H9 (cell line): Measurements from ENCODE around the gene FFAR1. TPM values are rescaled to one million over a fixed set of nuclear protein-coding genes. Genes with fewer than 3 reads are reported as not detected.

ENCODE experiments used
- DNase-seq: peaks from one replicate; pipeline ENCODE4 v3.0.0-alpha.2; 2017
- H2AFZ ChIP-seq: one replicate; pipeline ENCODE4 v1.6.1; 2013; ENCODE audit warnings: mild to moderate bottlenecking, low read length, control low read depth, moderate library complexity
- H2AK5ac ChIP-seq: 2 replicates; pipeline ENCODE4 v1.6.1; 2013; ENCODE audit warnings: low read length, control low read depth, mixed read lengths; ENCODE audit not compliant: insufficient read length
- H2BK120ac ChIP-seq: one replicate; pipeline ENCODE4 v1.6.1; 2013; ENCODE audit warnings: low read depth, mild to moderate bottlenecking, low read length, control low read depth, inconsistent platforms; ENCODE audit not compliant: poor library complexity, severe bottlenecking
- H2BK12ac ChIP-seq: 2 replicates; pipeline ENCODE4 v1.6.1; 2013; ENCODE audit warnings: low read length, control low read depth, mixed read lengths, low read depth; ENCODE audit not compliant: insufficient read length
- H2BK15ac ChIP-seq: 2 replicates; pipeline ENCODE4 v1.6.1; 2013; ENCODE audit warnings: low read depth, low read length, control low read depth
- H2BK20ac ChIP-seq: one replicate; pipeline ENCODE4 v1.6.1; 2013; ENCODE audit warnings: low read depth, mild to moderate bottlenecking, low read length, control low read depth, inconsistent platforms; ENCODE audit not compliant: poor library complexity, severe bottlenecking
- H2BK5ac ChIP-seq: 2 replicates; pipeline ENCODE4 v1.6.1; 2013; ENCODE audit warnings: low read length, control low read depth, mixed read lengths; ENCODE audit not compliant: insufficient read length
- H3K14ac ChIP-seq: 2 replicates; pipeline ENCODE4 v1.6.1; 2013; ENCODE audit warnings: low read length, control low read depth; ENCODE audit not compliant: insufficient read depth
- H3K18ac ChIP-seq: 2 replicates; pipeline ENCODE4 v1.6.1; 2013; ENCODE audit warnings: low read depth, mild to moderate bottlenecking, mixed read lengths, low read length, control low read depth; ENCODE audit not compliant: insufficient read length
- H3K23ac ChIP-seq: 2 replicates; pipeline ENCODE4 v1.6.1; 2013; ENCODE audit warnings: low read length, control low read depth, mixed read lengths, low read depth; ENCODE audit not compliant: insufficient read length
- H3K23me2 ChIP-seq: 2 replicates; pipeline ENCODE4 v1.6.1; 2013; ENCODE audit warnings: low read depth, mild to moderate bottlenecking, mixed read lengths, low read length, control low read depth; ENCODE audit not compliant: insufficient read length, poor library complexity, severe bottlenecking
- H3K27ac ChIP-seq: 2 replicates; pipeline ENCODE4 v1.5.1; 2013; ENCODE audit warnings: low read length, control low read depth, mixed read lengths, low read depth; ENCODE audit not compliant: insufficient read length
- H3K27me3 ChIP-seq: 2 replicates; pipeline ENCODE4 v1.6.1; 2013; ENCODE audit warnings: low read length, control low read depth, inconsistent platforms; ENCODE audit not compliant: insufficient read depth
- H3K4ac ChIP-seq: 2 replicates; pipeline ENCODE4 v1.6.1; 2013; ENCODE audit warnings: low read depth, mild to moderate bottlenecking, control low read depth, inconsistent platforms, low read length, moderate library complexity
- H3K4me1 ChIP-seq: 2 replicates; pipeline ENCODE4 v1.6.1; 2013; ENCODE audit warnings: low read length, control low read depth, inconsistent platforms; ENCODE audit not compliant: insufficient read depth
- H3K4me2 ChIP-seq: 2 replicates; pipeline ENCODE4 v1.6.1; 2013; ENCODE audit warnings: low read length, control low read depth, mixed read lengths; ENCODE audit not compliant: insufficient read length, insufficient read depth
- H3K56ac ChIP-seq: 2 replicates; pipeline ENCODE4 v1.6.1; 2013; ENCODE audit warnings: low read depth, mild to moderate bottlenecking, mixed read lengths, low read length, control low read depth; ENCODE audit not compliant: insufficient read length
- H3K79me1 ChIP-seq: 2 replicates; pipeline ENCODE4 v1.6.1; 2013; ENCODE audit warnings: low read depth, mild to moderate bottlenecking, moderate library complexity, low read length, control low read depth, inconsistent platforms; ENCODE audit not compliant: insufficient read depth, poor library complexity, severe bottlenecking
- H3K79me2 ChIP-seq: 2 replicates; pipeline ENCODE4 v1.6.1; 2013; ENCODE audit warnings: low read length, control low read depth, inconsistent platforms; ENCODE audit not compliant: insufficient read depth
- H3K9ac ChIP-seq: 2 replicates; pipeline ENCODE4 v1.6.1; 2013; ENCODE audit warnings: low read length, control low read depth, mixed read lengths; ENCODE audit not compliant: insufficient read length; ENCODE audit errors: extremely low read depth
- H3K9me3 ChIP-seq: one replicate; pipeline ENCODE4 v1.6.1; 2013; ENCODE audit warnings: low read depth, low read length, inconsistent platforms; ENCODE audit not compliant: control insufficient read depth
- H3T11ph ChIP-seq: one replicate; pipeline ENCODE4 v1.6.1; 2013; ENCODE audit warnings: mild to moderate bottlenecking, low read length, control low read depth, inconsistent platforms
- H4K20me1 ChIP-seq: one replicate; pipeline ENCODE4 v1.6.1; 2013; ENCODE audit not compliant: control insufficient read depth, insufficient read length, insufficient read depth
- H4K5ac ChIP-seq: 2 replicates; pipeline ENCODE4 v1.6.1; 2013; ENCODE audit warnings: low read depth, mild to moderate bottlenecking, mixed read lengths, low read length, control low read depth; ENCODE audit not compliant: insufficient read length
- H4K8ac ChIP-seq: replicated peaks from 2 replicates; pipeline ENCODE4 v1.6.1; 2013; ENCODE audit warnings: low read length, control low read depth, mixed read lengths, low read depth; ENCODE audit not compliant: insufficient read length
- H4K91ac ChIP-seq: 2 replicates; pipeline ENCODE4 v1.6.1; 2013; ENCODE audit warnings: low read depth, mild to moderate bottlenecking, moderate library complexity, mixed read lengths, low read length, control low read depth; ENCODE audit not compliant: insufficient read length
- H3K27ac Mint-ChIP-seq, 3 experiments: 2 replicates in 2 of 3; 3 replicates in 1 of 3; pipeline ENCODE4 v1.8.0; 2020 to 2021; ENCODE audit warnings: mixed read lengths in 3 of 3, mild to moderate bottlenecking in 1 of 3, moderate library complexity in 1 of 3
- H3K27me3 Mint-ChIP-seq: 2 replicates; pipeline ENCODE4 v1.8.0; 2021; ENCODE audit warnings: low read depth, mild to moderate bottlenecking, moderate library complexity, mixed read lengths
- H3K36me3 Mint-ChIP-seq, 3 experiments: 2 replicates in 2 of 3; 3 replicates in 1 of 3; pipeline ENCODE4 v1.8.0; 2020 to 2021; ENCODE audit warnings: low read depth in 3 of 3, mixed read lengths in 3 of 3; ENCODE audit not compliant: insufficient read depth in 1 of 3
- H3K4me1 Mint-ChIP-seq, 2 experiments: 2 replicates each; pipeline ENCODE4 v1.8.0; 2020; ENCODE audit warnings: mixed read lengths in 2 of 2
- H3K4me3 Mint-ChIP-seq, 2 experiments: 2 replicates in 1 of 2; 3 replicates in 1 of 2; pipeline ENCODE4 v1.8.0; 2020 to 2021; ENCODE audit warnings: mild to moderate bottlenecking in 2 of 2, mixed read lengths in 2 of 2, moderate library complexity in 1 of 2
- H3K9me3 Mint-ChIP-seq, 2 experiments: 2 replicates in 1 of 2; 3 replicates in 1 of 2; pipeline ENCODE4 v1.8.0; 2020; ENCODE audit warnings: mild to moderate bottlenecking in 2 of 2, mixed read lengths in 2 of 2, moderate library complexity in 1 of 2
- WGBS: extraction: QIAGEN DNeasy Blood & Tissue Kit; methylation state at CpG from one replicate; pipeline ENCODE4 v1.1.7; 2013; ENCODE audit warnings: missing lambda C conversion rate, low lambda C conversion rate, mixed read lengths; ENCODE audit not compliant: insufficient read length; ENCODE audit errors: extremely low coverage; 5-methylcytosine and 5-hydroxymethylcytosine counted together
- total RNA-seq: library from RNA; stranded (reverse); gene quantifications from 2 replicates; pipeline ENCODE4 v1.2.1, GENCODE V29; 2021
- TF ChIP-seq, protein P1 (sequence below): fragments of 200-600 bp; sonication (generic); conservative IDR thresholded peaks from 3 replicates; pipeline ENCODE4 v1.8.0; 2021; ENCODE audit warnings: antibody characterized with exemption, mild to moderate bottlenecking

Gene FFAR1
- total RNA-seq, 1 experiment from 2014 or later = not detected

DNA sequence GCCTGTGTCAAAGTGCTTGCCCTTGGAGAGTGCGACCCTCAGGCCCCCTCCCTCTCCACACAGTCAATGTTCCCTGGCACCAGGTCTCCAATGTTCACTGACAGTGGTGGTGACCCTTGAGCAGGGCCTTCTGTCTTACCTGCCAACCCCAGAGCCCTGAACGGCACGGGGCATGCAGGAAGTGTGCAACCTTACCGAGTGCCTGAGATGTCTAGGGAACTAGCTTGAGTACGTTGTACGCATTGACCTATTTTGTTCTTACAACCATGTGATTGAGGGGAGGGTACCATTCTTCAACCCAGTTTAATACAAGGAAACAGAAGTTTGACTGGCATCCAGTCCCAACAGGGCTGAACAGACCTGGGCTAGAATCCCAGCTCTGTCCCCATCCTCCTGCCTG is 42.5 kb upstream of the FFAR1 start:
- TF ChIP-seq, protein P1, sequence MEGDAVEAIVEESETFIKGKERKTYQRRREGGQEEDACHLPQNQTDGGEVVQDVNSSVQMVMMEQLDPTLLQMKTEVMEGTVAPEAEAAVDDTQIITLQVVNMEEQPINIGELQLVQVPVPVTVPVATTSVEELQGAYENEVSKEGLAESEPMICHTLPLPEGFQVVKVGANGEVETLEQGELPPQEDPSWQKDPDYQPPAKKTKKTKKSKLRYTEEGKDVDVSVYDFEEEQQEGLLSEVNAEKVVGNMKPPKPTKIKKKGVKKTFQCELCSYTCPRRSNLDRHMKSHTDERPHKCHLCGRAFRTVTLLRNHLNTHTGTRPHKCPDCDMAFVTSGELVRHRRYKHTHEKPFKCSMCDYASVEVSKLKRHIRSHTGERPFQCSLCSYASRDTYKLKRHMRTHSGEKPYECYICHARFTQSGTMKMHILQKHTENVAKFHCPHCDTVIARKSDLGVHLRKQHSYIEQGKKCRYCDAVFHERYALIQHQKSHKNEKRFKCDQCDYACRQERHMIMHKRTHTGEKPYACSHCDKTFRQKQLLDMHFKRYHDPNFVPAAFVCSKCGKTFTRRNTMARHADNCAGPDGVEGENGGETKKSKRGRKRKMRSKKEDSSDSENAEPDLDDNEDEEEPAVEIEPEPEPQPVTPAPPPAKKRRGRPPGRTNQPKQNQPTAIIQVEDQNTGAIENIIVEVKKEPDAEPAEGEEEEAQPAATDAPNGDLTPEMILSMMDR = no peak

More for the DNA sequence above, 42.5 kb upstream of the FFAR1 start:
- H2BK12ac ChIP-seq = no peak overlapping the region
- H3K4me1 Mint-ChIP-seq = peaks cover 0 to 10% of the 10 kb centered on the region in 2 experiments; a peak in 2 of 4 replicates
- no peaks in the 10 kb centered on the region for H3K79me1 ChIP-seq
- H3K27me3 ChIP-seq = no peaks in the 10 kb centered on the region
- H2BK20ac ChIP-seq = no peak overlapping the region
- no peak overlapping the region for H3K23ac ChIP-seq
- no peak overlapping the region; a peak in 1 of 7 replicates for H3K27ac Mint-ChIP-seq
- no peak overlapping the region for H3K9ac ChIP-seq
- H3K23me2 ChIP-seq = no peaks in the 10 kb centered on the region
- H3K27ac ChIP-seq = no peak overlapping the region
- H3K56ac ChIP-seq = no peak overlapping the region
- no peaks in the 10 kb centered on the region for H3K9me3 Mint-ChIP-seq
- H3K4me2 ChIP-seq = no peak overlapping the region
- no peak overlapping the region for H3K4me3 Mint-ChIP-seq
- H2BK15ac ChIP-seq = no peak overlapping the region
- no peaks in the 10 kb centered on the region for H3K9me3 ChIP-seq
- no peak overlapping the region for H3T11ph ChIP-seq
- H4K20me1 ChIP-seq = no peaks in the 10 kb centered on the region
- H3K14ac ChIP-seq = no peak overlapping the region
- no peak overlapping the region for H4K91ac ChIP-seq
- no peak overlapping the region for H2BK5ac ChIP-seq
- no peaks in the 10 kb centered on the region for H3K27me3 Mint-ChIP-seq
- no peak overlapping the region for H2AK5ac ChIP-seq
- no peaks in the 10 kb centered on the region for H3K79me2 ChIP-seq
- H3K4ac ChIP-seq = no peak overlapping the region
- H4K5ac ChIP-seq = no peak overlapping the region
- peaks cover 0 to 2% (median 0%) of the 10 kb centered on the region in 3 experiments; a peak in 1 of 7 replicates for H3K36me3 Mint-ChIP-seq
- no peaks in the 10 kb centered on the region; the same call in 1 of the 2 replicates for H3K4me1 ChIP-seq
- H2AFZ ChIP-seq = no peak overlapping the region
- WGBS = no CpG with 5 or more reads among the region's 6 CpGs
- DNase-seq = no peak
- H4K8ac ChIP-seq = no peak overlapping the region
- H2BK120ac ChIP-seq = no peak overlapping the region
- no peak overlapping the region for H3K18ac ChIP-seq
